Mucosa of descending colon (tissue), 3 donors: ENCODE measurements around the gene MFSD6L. TPM values are rescaled to one million over a fixed set of nuclear protein-coding genes. Genes with fewer than 3 reads are reported as not detected.
A peak's percentile ranks its signal among the peaks of the same experiment; 100 is the strongest.

Experiments
- ATAC-seq: fragments of 200-7000 bp; cut with Tn5 transposase; one replicate; pipeline ENCODE4 v1.9.1; 2020; ENCODE audit warnings: mild to moderate bottlenecking, moderate library complexity
- DNase-seq, 3 donors: peaks; one replicate each; pipeline ENCODE4 v3.0.0-alpha.2; 2020
- H3K36me3 ChIP-seq: fragments of 200-600 bp; one replicate; pipeline ENCODE4 v1.8.0; 2021; ENCODE audit warnings: low read depth, mild to moderate bottlenecking
- H3K4me1 ChIP-seq: fragments of 200-600 bp; one replicate; pipeline ENCODE4 v1.8.0; 2021; ENCODE audit warnings: low read depth, mild to moderate bottlenecking
- H3K4me3 ChIP-seq: fragments of 200-600 bp; one replicate; pipeline ENCODE4 v1.8.0; 2021; ENCODE audit warnings: mild to moderate bottlenecking
- H3K9me3 ChIP-seq: fragments of 200-600 bp; one replicate; pipeline ENCODE4 v1.8.0; 2021; ENCODE audit warnings: mild to moderate bottlenecking
- intact Hi-C, 2 donors: fragments of 100-400 bp; cut with DNase I in 1 of 2; cut with micrococcal nuclease in 1 of 2; formaldehyde crosslinking; loops; one replicate each; pipeline versions ENCODE4 v1.11.0 to v1.11.1; 2022; cut with DNase I, micrococcal nuclease
- total RNA-seq, 3 donors: library from RNA; stranded (reverse); fragmentation: NEBNext Ultra II Directional in 2 of 3; extraction: Animal tissue kit (Norgen Biotek cat#: 25700) in 2 of 3; gene quantifications; one replicate each; pipeline versions ENCODE4 v1.2.1 to v1.2.4, GENCODE V29; 2021 to 2023
- TF ChIP-seq, protein P1 (sequence below): fragments of 200-600 bp; IDR thresholded peaks from one replicate; pipeline ENCODE4 v1.8.0; 2022; ENCODE audit warnings: antibody characterized with exemption, mild to moderate bottlenecking
- donor health status: DM: no; HTN: no; CAD: no; lungs with moderate emphysema.
- donor health status: DM: no; HTN: no; CAD: no.
- donor health status: DM: no; HTN: yes; CAD: no.

MFSD6L gene
- total RNA-seq, 3 donors from 2014 or later = 2.0 to 6.1 (median 5.6) TPM

GRCh38 chr17:8800656-8801055, 1.5 kb upstream of the MFSD6L start:
- intact Hi-C loops = no loop called here
- no peaks in the 10 kb centered on the region for H3K9me3 ChIP-seq
- TF ChIP-seq, protein P1, sequence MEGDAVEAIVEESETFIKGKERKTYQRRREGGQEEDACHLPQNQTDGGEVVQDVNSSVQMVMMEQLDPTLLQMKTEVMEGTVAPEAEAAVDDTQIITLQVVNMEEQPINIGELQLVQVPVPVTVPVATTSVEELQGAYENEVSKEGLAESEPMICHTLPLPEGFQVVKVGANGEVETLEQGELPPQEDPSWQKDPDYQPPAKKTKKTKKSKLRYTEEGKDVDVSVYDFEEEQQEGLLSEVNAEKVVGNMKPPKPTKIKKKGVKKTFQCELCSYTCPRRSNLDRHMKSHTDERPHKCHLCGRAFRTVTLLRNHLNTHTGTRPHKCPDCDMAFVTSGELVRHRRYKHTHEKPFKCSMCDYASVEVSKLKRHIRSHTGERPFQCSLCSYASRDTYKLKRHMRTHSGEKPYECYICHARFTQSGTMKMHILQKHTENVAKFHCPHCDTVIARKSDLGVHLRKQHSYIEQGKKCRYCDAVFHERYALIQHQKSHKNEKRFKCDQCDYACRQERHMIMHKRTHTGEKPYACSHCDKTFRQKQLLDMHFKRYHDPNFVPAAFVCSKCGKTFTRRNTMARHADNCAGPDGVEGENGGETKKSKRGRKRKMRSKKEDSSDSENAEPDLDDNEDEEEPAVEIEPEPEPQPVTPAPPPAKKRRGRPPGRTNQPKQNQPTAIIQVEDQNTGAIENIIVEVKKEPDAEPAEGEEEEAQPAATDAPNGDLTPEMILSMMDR = no peak
- H3K4me1 ChIP-seq = no peaks in the 10 kb centered on the region
- no peaks in the 10 kb centered on the region for H3K36me3 ChIP-seq
- no peak for ATAC-seq
- no peak for DNase-seq
- no peak overlapping the region for H3K4me3 ChIP-seq

- Histone ChIP-seq H3K4me3 (no peak overlapping the region), H3K9me3 (no peaks in the 10 kb centered on the region), H3K4me1 (no peaks in the 10 kb centered on the region), H3K36me3 (no peaks in the 10 kb centered on the region)
- intact Hi-C loops = no loop called here
- TF ChIP-seq, protein P1 = no peak
- no peak for ATAC-seq
- DNase-seq = peak in 1 of 3 donors; percentile 56
These were observed 526 bp upstream of the MFSD6L start for GRCh38 chr17:8799570-8800212.

GRCh38 chr17:8798176-8798845, 854 bp downstream of the MFSD6L start:
- no peak overlapping the region for H3K4me3 ChIP-seq

GRCh38 chr17:8797621-8798175, 1.5 kb downstream of the MFSD6L start:
- TF ChIP-seq, protein P1 = no peak
- DNase-seq = no peak
- Histone ChIP-seq H3K9me3 (no peaks in the 10 kb centered on the region), H3K4me3 (no peak overlapping the region), H3K4me1 (no peaks in the 10 kb centered on the region), H3K36me3 (no peaks in the 10 kb centered on the region)
- intact Hi-C loops = no loop called here
- no peak for ATAC-seq

More at GRCh38 chr17:8798176-8798845, 854 bp downstream of the MFSD6L start:
- TF ChIP-seq, protein P1 = no peak
- Histone ChIP-seq H3K36me3 (no peaks in the 10 kb centered on the region), H3K4me1 (no peaks in the 10 kb centered on the region), H3K9me3 (no peaks in the 10 kb centered on the region)
- intact Hi-C loops = no loop called here
- ATAC-seq (no peak), DNase-seq (no peak)

GRCh38 chr17:8794636-8795035, 4.5 kb downstream of the MFSD6L start:
- TF ChIP-seq, protein P1 = no peak
- Histone ChIP-seq H3K4me3 (no peak overlapping the region), H3K9me3 (peaks cover 5% of the 10 kb centered on the region), H3K36me3 (no peaks in the 10 kb centered on the region), H3K4me1 (no peaks in the 10 kb centered on the region)
- DNase-seq = no peak
- intact Hi-C loops = no loop called here
- ATAC-seq = no peak
